ENCODE data around the gene RAET1E.
A peak's percentile ranks its signal among the peaks of the same experiment; 100 is the strongest.

RAET1E gene

DNA sequence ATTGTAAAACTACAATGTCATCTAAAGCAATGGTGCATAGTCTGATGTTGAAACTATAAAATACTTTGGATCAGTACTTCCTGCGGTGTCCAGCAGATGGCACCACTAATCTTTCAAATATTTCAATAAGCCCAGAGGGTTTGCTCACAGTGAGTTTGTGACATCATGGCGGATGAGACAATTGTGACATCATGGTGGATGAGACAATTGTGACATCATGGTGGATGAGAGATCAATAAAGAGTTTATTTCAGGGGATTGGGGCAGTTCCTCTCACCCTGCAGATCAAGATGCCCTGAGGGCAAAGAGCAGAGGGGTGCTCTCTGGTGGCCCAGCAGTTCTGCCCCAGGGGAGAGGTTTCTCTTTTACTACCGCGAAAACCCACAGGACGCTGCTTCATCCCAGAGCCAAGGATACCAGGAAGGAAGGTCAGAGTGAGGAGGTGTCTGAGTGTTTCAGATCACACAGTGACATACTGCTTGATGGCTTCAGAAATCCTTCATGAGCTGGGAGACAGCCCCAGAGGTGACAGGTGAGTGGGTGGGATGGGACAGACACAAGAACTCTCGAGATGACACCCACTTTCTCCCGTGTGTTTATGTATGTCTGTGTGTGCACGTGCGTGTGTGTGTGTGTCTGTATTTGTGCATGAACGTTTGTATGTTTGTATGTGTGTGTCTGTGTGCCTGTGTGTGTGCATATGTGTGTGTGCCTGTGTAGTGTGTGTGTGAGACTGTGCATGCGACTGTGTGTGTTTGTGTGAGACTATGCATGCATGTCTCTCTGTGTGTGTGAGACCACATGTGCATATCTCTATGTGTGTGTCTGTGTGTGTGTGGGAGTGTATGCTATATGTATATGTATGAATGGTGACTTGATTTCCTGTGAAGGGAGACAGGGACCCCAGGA is 36.6 kb upstream of the RAET1E start:
- no peak overlapping the region for H2AFZ ChIP-seq (ENCODE audit: low read depth, low read length, severe bottlenecking)
- H3K27me3 ChIP-seq (ENCODE audit: low read length) = no peaks in the 10 kb centered on the region
- TF ChIP-seq, protein P1, sequence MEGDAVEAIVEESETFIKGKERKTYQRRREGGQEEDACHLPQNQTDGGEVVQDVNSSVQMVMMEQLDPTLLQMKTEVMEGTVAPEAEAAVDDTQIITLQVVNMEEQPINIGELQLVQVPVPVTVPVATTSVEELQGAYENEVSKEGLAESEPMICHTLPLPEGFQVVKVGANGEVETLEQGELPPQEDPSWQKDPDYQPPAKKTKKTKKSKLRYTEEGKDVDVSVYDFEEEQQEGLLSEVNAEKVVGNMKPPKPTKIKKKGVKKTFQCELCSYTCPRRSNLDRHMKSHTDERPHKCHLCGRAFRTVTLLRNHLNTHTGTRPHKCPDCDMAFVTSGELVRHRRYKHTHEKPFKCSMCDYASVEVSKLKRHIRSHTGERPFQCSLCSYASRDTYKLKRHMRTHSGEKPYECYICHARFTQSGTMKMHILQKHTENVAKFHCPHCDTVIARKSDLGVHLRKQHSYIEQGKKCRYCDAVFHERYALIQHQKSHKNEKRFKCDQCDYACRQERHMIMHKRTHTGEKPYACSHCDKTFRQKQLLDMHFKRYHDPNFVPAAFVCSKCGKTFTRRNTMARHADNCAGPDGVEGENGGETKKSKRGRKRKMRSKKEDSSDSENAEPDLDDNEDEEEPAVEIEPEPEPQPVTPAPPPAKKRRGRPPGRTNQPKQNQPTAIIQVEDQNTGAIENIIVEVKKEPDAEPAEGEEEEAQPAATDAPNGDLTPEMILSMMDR (IDR thresholded peaks at IDR 0.05; ENCODE audit: insufficient read depth, low read length, poor library complexity, severe bottlenecking) = peak; percentile 81
- no peak for TF ChIP-seq EZH2phosphoT487 (conservative IDR thresholded peaks at IDR 0.05; ENCODE audit: low read length)

DNA sequence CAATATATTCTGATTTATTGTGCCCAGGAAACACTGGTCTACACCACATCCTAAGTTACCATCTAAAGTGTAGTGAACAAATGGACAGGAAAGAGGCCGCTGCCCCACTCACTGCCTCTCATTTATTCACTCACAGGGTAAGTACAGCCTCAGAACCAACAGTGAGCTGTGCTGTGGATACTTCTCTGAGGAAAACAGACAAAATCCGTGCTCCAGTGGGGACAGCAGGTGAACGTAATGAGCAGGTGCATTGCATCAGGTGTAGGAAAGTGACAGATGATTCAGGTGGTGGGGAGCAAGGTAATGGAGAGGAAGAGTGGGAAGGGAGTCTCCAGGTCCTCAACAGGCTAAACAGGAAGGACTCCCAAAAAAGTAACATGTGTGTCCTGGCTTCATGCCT is 35.5 kb upstream of the RAET1E start:
- no peak overlapping the region for H3K27ac ChIP-seq (ENCODE audit: low read depth, low read length)
- H3K9me3 ChIP-seq (ENCODE audit: insufficient read depth, low read length) = no peaks in the 10 kb centered on the region
- H3F3A ChIP-seq (ENCODE audit: insufficient read depth) = no peaks in the 10 kb centered on the region
- no peaks in the 10 kb centered on the region for H3K79me2 ChIP-seq (ENCODE audit: insufficient read depth, low read length)
- H3K36me3 ChIP-seq (ENCODE audit: low read length) = no peaks in the 10 kb centered on the region
- no peaks in the 10 kb centered on the region for H3K9me2 ChIP-seq (replicated peaks; ENCODE audit: insufficient read depth, low read length)
- H3K27me3 ChIP-seq (ENCODE audit: low read length) = no peaks in the 10 kb centered on the region
- no peak overlapping the region for H2AFZ ChIP-seq (ENCODE audit: low read depth, low read length, severe bottlenecking)
- TF ChIP-seq, protein P1 (IDR thresholded peaks at IDR 0.05; ENCODE audit: insufficient read depth, low read length, poor library complexity, severe bottlenecking) = no peak
- TF ChIP-seq EZH2phosphoT487 (conservative IDR thresholded peaks at IDR 0.05; ENCODE audit: low read length) = no peak
- H4K20me1 ChIP-seq (ENCODE audit: low read depth, low read length) = no peaks in the 10 kb centered on the region
- H3K9ac ChIP-seq (ENCODE audit: low read length) = no peak overlapping the region
- no peak overlapping the region for H3K4me2 ChIP-seq (ENCODE audit: low read depth, low read length, poor library complexity, severe bottlenecking)
- no peak overlapping the region for H3K4me3 ChIP-seq (ENCODE audit: insufficient read depth, low read length, poor library complexity, severe bottlenecking)

More for the DNA sequence above, 36.6 kb upstream of the RAET1E start:
- no peaks in the 10 kb centered on the region for H3K79me2 ChIP-seq (ENCODE audit: insufficient read depth, low read length)
- H3K27ac ChIP-seq (ENCODE audit: low read depth, low read length) = no peak overlapping the region
- H3K9me3 ChIP-seq (ENCODE audit: insufficient read depth, low read length) = no peaks in the 10 kb centered on the region
- H3K9ac ChIP-seq (ENCODE audit: low read length) = no peak overlapping the region
- H3K36me3 ChIP-seq (ENCODE audit: low read length) = no peaks in the 10 kb centered on the region
- no peaks in the 10 kb centered on the region for H3K9me2 ChIP-seq (replicated peaks; ENCODE audit: insufficient read depth, low read length)
- no peak overlapping the region for H3K4me2 ChIP-seq (ENCODE audit: low read depth, low read length, poor library complexity, severe bottlenecking)
- H3F3A ChIP-seq (ENCODE audit: insufficient read depth) = no peaks in the 10 kb centered on the region; the same call in 1 of the 2 replicates
- H4K20me1 ChIP-seq (ENCODE audit: low read depth, low read length) = no peaks in the 10 kb centered on the region
- no peak overlapping the region for H3K4me3 ChIP-seq (ENCODE audit: insufficient read depth, low read length, poor library complexity, severe bottlenecking)

DNA sequence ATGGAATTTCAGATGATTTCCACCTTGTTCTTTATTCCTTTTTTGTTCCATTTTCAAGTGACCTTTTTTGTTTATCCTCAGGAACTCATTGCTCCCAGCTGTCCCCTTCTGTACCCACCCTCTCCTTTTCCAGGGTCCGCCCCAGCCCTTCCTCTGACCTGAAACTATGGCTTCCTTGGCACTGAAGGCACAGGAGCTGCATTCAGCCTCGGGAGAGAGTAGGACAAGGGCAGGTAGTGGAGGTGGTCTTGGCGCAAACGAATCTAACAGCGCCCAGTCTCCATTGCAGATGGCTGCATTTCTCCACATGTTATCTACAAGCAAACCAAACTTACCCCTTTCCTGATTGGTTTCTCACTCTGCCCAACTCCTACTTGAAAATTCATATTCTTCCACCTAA is 35.1 kb upstream of the RAET1E start:
- no peak overlapping the region for H3K27ac ChIP-seq (ENCODE audit: low read depth, low read length)
- H3K27me3 ChIP-seq (ENCODE audit: low read length) = no peaks in the 10 kb centered on the region
- H3K4me2 ChIP-seq (ENCODE audit: low read depth, low read length, poor library complexity, severe bottlenecking) = no peak overlapping the region
- H3F3A ChIP-seq (ENCODE audit: insufficient read depth) = no peaks in the 10 kb centered on the region
- H3K9ac ChIP-seq (ENCODE audit: low read length) = no peak overlapping the region
- no peak for TF ChIP-seq EZH2phosphoT487 (conservative IDR thresholded peaks at IDR 0.05; ENCODE audit: low read length)
- TF ChIP-seq, protein P1 (IDR thresholded peaks at IDR 0.05; ENCODE audit: insufficient read depth, low read length, poor library complexity, severe bottlenecking) = no peak
- no peaks in the 10 kb centered on the region for H3K9me2 ChIP-seq (replicated peaks; ENCODE audit: insufficient read depth, low read length)
- no peak overlapping the region for H2AFZ ChIP-seq (ENCODE audit: low read depth, low read length, severe bottlenecking)
- no peaks in the 10 kb centered on the region for H3K9me3 ChIP-seq (ENCODE audit: insufficient read depth, low read length)
- no peaks in the 10 kb centered on the region for H3K79me2 ChIP-seq (ENCODE audit: insufficient read depth, low read length)
- no peaks in the 10 kb centered on the region for H4K20me1 ChIP-seq (ENCODE audit: low read depth, low read length)
- H3K36me3 ChIP-seq (ENCODE audit: low read length) = no peaks in the 10 kb centered on the region
- H3K4me3 ChIP-seq (ENCODE audit: insufficient read depth, low read length, poor library complexity, severe bottlenecking) = no peak overlapping the region

Measured in SU-DHL-6 (cell line).